Ectodermal cell (in vitro differentiated cells): ENCODE data around the gene TIAL1.
"Not testable (repeated sequence)": the region's sequence is repeated elsewhere in the genome, so short reads cannot be mapped to it uniquely, and the experiment has no call there.

Experiments used
- H3K27ac ChIP-seq: 2 replicates; pipeline ENCODE4 v1.7.0; 2013; ENCODE audit warnings: mild to moderate bottlenecking, low read depth, low read length; ENCODE audit not compliant: insufficient read depth, poor library complexity, severe bottlenecking
- H3K27me3 ChIP-seq: 2 replicates; pipeline ENCODE4 v1.7.0; 2013; ENCODE audit warnings: mild to moderate bottlenecking, low read length; ENCODE audit not compliant: insufficient read depth, control insufficient read depth, poor library complexity, severe bottlenecking
- H3K36me3 ChIP-seq: one replicate; pipeline ENCODE4 v1.7.0; 2013; ENCODE audit warnings: low read length; ENCODE audit not compliant: control insufficient read depth, insufficient read depth
- H3K4me1 ChIP-seq: one replicate; pipeline ENCODE4 v1.7.0; 2013; ENCODE audit warnings: low read length; ENCODE audit not compliant: control insufficient read depth, insufficient read depth
- H3K4me3 ChIP-seq: 2 replicates; pipeline ENCODE4 v1.7.0; 2013; ENCODE audit warnings: low read depth, low read length, control low read depth; ENCODE audit not compliant: insufficient read depth
- H3K9me3 ChIP-seq: 2 replicates; pipeline ENCODE4 v1.7.0; 2013; ENCODE audit warnings: mild to moderate bottlenecking, low read length, moderate library complexity; ENCODE audit not compliant: control insufficient read depth
- WGBS, 2 experiments: methylation state at CpG; one replicate each; pipeline ENCODE4 v1.1.7; 2013; ENCODE audit warnings: missing lambda C conversion rate in 2 of 2; 5-methylcytosine and 5-hydroxymethylcytosine counted together

The TIAL1 gene

GRCh38 chr10:119528663-119529237, 68.0 kb downstream of the TIAL1 start:
- H3K4me1 ChIP-seq, H3K27ac ChIP-seq, H3K9me3 ChIP-seq, H3K4me3 ChIP-seq, H3K36me3 ChIP-seq, H3K27me3 ChIP-seq: not testable (repeated sequence)
- 85 to 88% methylated on average over 7 of the region's 8 CpGs for WGBS, 2 experiments

GRCh38 chr10:119526621-119527592, 69.9 kb downstream of the TIAL1 start:
- Histone ChIP-seq H3K4me1 (no peaks in the 10 kb centered on the region), H3K9me3 (no peaks in the 10 kb centered on the region), H3K27ac (no peak overlapping the region), H3K4me3 (no peak overlapping the region), H3K27me3 (no peaks in the 10 kb centered on the region), H3K36me3 (no peaks in the 10 kb centered on the region)
- 76 to 78% methylated on average over 18 of the region's 18 CpGs for WGBS, 2 experiments

GRCh38 chr10:119526149-119526548, 70.6 kb downstream of the TIAL1 start:
- H3K9me3 ChIP-seq = no peaks in the 10 kb centered on the region
- H3K4me3 ChIP-seq = no peak overlapping the region
- no peaks in the 10 kb centered on the region for H3K27me3 ChIP-seq
- no peaks in the 10 kb centered on the region for H3K4me1 ChIP-seq
- WGBS, 2 experiments = 100% methylated on average over 1 of the region's 1 CpG; no CpG with 5 or more reads in 1 of the 2 experiments
- H3K36me3 ChIP-seq = no peaks in the 10 kb centered on the region
- H3K27ac ChIP-seq = no peak overlapping the region

DNA sequence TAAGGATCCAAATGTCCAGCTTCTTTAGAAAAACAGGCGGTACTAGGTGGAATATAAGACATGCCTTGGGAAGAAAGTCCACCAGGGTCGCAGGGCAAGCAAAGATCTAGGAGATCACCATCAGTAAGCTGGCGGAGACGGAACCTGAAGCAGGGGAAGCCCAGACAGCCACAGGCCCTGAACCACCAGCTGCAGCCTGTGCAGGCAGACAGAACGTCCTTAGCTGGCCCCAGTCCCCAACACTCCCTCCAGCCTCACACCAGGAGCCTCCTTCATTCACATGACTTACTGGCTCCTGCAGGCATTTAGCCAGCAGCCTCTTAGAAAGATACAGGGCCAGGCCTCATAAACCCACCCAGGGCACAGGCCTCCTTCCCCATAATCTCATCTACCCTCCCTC, 71.6 kb downstream of the TIAL1 start:
- no peaks in the 10 kb centered on the region for H3K27me3 ChIP-seq
- no peaks in the 10 kb centered on the region for H3K9me3 ChIP-seq
- no peak overlapping the region for H3K4me3 ChIP-seq
- H3K27ac ChIP-seq = no peak overlapping the region
- WGBS, 2 experiments = 90 to 93% methylated on average over 5 of the region's 5 CpGs
- H3K36me3 ChIP-seq = no peaks in the 10 kb centered on the region
- H3K4me1 ChIP-seq = peaks cover 1% of the 10 kb centered on the region

- H3K27me3 ChIP-seq = no peaks in the 10 kb centered on the region
- no peaks in the 10 kb centered on the region for H3K36me3 ChIP-seq
- no peaks in the 10 kb centered on the region for H3K9me3 ChIP-seq
- peaks cover 5% of the 10 kb centered on the region for H3K4me1 ChIP-seq
- H3K27ac ChIP-seq = no peak overlapping the region
- no peak overlapping the region for H3K4me3 ChIP-seq
- 87 to 94% methylated on average over 13 of the region's 13 CpGs for WGBS, 2 experiments
These were observed 72.1 kb downstream of the TIAL1 start for GRCh38 chr10:119524720-119525070.

DNA sequence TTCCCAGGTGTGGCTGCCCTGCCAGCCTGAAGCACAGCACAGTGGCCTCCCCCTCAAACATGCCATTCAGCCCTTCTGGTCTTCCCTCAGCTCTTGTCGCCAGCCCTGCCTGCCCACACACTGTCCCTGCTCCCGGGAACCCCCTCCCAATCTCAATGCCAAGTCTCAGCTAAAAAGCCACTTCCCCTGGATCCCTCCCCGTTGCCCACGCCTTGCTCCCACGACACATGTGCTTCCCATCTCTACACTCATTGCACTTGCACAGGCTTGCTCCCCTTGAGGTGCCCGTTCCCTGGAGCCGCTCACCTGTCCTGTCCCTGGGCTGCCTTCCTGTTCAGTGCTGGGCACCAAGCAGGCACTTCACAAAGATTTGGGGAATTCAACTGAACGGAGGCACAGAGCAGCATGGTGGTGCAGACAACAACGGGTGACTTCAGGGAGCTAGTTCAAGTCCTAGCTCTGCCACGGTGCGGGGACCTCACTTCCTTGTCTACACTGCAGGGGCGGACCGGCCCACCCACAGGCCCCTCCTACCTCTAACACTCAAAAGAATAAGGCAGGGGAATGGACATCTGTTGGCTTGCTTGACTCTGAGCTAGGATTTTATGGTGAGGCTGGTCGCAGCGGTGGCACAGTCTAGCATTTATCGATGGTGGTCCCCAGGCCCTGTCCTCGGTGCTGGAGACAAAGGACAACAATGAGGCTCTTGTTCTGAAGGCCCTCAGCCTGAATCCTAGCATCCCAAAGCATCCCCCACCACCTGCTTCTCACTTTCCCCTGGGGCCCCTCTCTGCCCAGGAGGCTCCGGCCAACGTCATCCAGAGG, 72.7 kb downstream of the TIAL1 start:
- Histone ChIP-seq H3K4me1 (peaks cover 10% of the 10 kb centered on the region), H3K4me3 (no peak overlapping the region), H3K36me3 (no peaks in the 10 kb centered on the region), H3K27me3 (no peaks in the 10 kb centered on the region), H3K9me3 (no peaks in the 10 kb centered on the region), H3K27ac (no peak overlapping the region)
- 91% methylated on average over 19 of the region's 19 CpGs for WGBS, 2 experiments
